ENCODE measurements around the gene PDE6B. TPM values are rescaled to one million over a fixed set of nuclear protein-coding genes. Genes with fewer than 3 reads are reported as not detected.

Gene PDE6B
- total RNA-seq, 1 experiment from 2014 or later: not detected

DNA sequence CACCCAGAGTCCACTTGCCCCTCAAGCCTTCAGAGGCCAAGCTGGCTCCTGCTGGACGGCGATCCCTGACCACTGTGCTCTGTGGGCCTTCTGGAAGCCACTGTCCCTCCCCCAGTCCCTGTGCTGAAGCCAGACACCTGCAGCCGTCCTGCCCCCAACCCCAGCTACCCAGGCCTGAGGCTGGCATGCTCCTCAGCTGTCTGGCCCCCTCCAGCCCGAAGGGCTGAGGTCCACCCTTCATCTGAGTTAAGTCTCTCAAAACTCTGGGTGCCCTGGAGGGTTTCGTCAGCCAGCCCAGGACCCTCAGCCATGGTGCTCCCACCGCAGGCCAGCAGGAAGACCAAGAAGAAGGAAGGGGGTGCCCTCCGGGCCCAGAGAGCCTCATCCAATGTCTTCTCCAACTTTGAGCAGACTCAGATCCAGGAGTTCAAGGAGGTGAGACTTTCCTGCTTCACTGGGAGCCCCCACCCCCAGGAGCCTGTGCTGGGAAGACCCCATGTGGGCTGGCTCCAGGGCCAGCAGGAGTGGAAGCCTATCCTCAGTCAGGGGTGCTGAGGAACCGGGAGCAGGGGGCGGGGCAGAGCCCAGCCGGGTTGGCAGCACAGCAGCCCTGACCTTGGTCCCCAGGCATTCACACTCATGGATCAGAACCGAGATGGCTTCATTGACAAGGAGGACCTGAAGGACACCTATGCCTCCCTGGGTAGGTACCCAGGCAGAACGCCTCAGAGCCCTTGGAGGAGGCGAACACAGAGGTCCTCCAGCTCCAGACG lies 53.1 kb downstream of the PDE6B start:
- Histone ChIP-seq H4K20me1 (ENCODE audit: insufficient read depth, low read depth, low read length) (peaks cover 7% of the 10 kb centered on the region; the same call in 1 of the 2 replicates), H3K4me2 (ENCODE audit: low read depth, low read length, poor library complexity, severe bottlenecking) (peak overlapping the region; percentile 98), H3K4me1 (ENCODE audit: low read length) (peaks cover 44% of the 10 kb centered on the region), H3K27ac (ENCODE audit: low read length) (peak overlapping the region; percentile 97), H3K9ac (ENCODE audit: low read length) (peak overlapping the region; percentile 55), H3K27me3 (ENCODE audit: low read length) (no peaks in the 10 kb centered on the region), H3K79me2 (ENCODE audit: low read length) (peaks cover 15% of the 10 kb centered on the region), H2AFZ (ENCODE audit: low read length) (no peak overlapping the region), H3K36me3 (ENCODE audit: insufficient read depth, low read length) (peaks cover under 1% of the 10 kb centered on the region), H3K9me2 (replicated peaks; ENCODE audit: insufficient read depth, low read length) (no peaks in the 10 kb centered on the region), H3K4me3 (ENCODE audit: low read length) (no peak overlapping the region; the same call in 1 of the 2 replicates), H3K9me3 (ENCODE audit: low read length) (no peaks in the 10 kb centered on the region)
- no peak for DNase-seq

- H4K20me1 ChIP-seq (ENCODE audit: insufficient read depth, low read depth, low read length): peaks cover 6% of the 10 kb centered on the region; the same call in 1 of the 2 replicates
- no peak overlapping the region for H3K27ac ChIP-seq (ENCODE audit: low read length)
- no peak overlapping the region for H3K9ac ChIP-seq (ENCODE audit: low read length)
- no peak overlapping the region for H2AFZ ChIP-seq (ENCODE audit: low read length)
- H3K27me3 ChIP-seq (ENCODE audit: low read length): no peaks in the 10 kb centered on the region
- H3K36me3 ChIP-seq (ENCODE audit: insufficient read depth, low read length): no peaks in the 10 kb centered on the region; the same call in 1 of the 2 replicates
- no peak overlapping the region for H3K4me2 ChIP-seq (ENCODE audit: low read depth, low read length, poor library complexity, severe bottlenecking)
- H3K4me1 ChIP-seq (ENCODE audit: low read length): peaks cover 44% of the 10 kb centered on the region
- no peak for DNase-seq
- peaks cover 12% of the 10 kb centered on the region for H3K79me2 ChIP-seq (ENCODE audit: low read length)
- no peaks in the 10 kb centered on the region for H3K9me2 ChIP-seq (replicated peaks; ENCODE audit: insufficient read depth, low read length)
- H3K9me3 ChIP-seq (ENCODE audit: low read length): no peaks in the 10 kb centered on the region
- H3K4me3 ChIP-seq (ENCODE audit: low read length): no peak overlapping the region
Measured at GRCh38 chr4:679104-679481, 53.7 kb downstream of the PDE6B start.

DNA sequence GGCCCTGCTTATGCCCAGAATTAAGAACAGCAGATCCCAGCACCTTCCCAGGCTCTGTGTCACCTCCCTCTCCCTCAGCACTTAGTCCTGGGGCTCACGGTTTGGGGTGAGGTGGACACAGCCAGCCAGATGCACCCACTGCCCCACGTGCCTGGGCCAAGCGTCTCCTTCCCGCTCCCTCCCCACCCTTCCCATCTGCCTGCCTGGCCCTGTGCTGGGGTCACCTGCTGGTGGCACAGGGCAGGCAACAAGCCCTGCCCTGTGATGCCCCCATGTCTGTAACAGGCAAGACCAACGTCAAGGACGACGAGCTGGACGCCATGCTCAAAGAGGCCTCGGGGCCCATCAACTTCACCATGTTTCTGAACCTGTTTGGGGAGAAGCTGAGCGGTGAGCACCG lies 54.3 kb downstream of the PDE6B start:
- H2AFZ ChIP-seq (ENCODE audit: low read length): no peak overlapping the region
- peaks cover 6% of the 10 kb centered on the region; the same call in 1 of the 2 replicates for H4K20me1 ChIP-seq (ENCODE audit: insufficient read depth, low read depth, low read length)
- peaks cover 44% of the 10 kb centered on the region for H3K4me1 ChIP-seq (ENCODE audit: low read length)
- no peak for DNase-seq
- no peaks in the 10 kb centered on the region; the same call in 1 of the 2 replicates for H3K36me3 ChIP-seq (ENCODE audit: insufficient read depth, low read length)
- no peak overlapping the region for H3K9ac ChIP-seq (ENCODE audit: low read length)
- H3K9me3 ChIP-seq (ENCODE audit: low read length): no peaks in the 10 kb centered on the region
- H3K79me2 ChIP-seq (ENCODE audit: low read length): peaks cover 10% of the 10 kb centered on the region
- H3K27ac ChIP-seq (ENCODE audit: low read length): no peak overlapping the region
- no peak overlapping the region for H3K4me2 ChIP-seq (ENCODE audit: low read depth, low read length, poor library complexity, severe bottlenecking)
- H3K4me3 ChIP-seq (ENCODE audit: low read length): no peak overlapping the region
- no peaks in the 10 kb centered on the region for H3K9me2 ChIP-seq (replicated peaks; ENCODE audit: insufficient read depth, low read length)
- H3K27me3 ChIP-seq (ENCODE audit: low read length): no peaks in the 10 kb centered on the region

GRCh38 chr4:680091-680490 lies 54.7 kb downstream of the PDE6B start:
- no peak overlapping the region for H3K9ac ChIP-seq (ENCODE audit: low read length)
- no peaks in the 10 kb centered on the region; the same call in 1 of the 2 replicates for H3K36me3 ChIP-seq (ENCODE audit: insufficient read depth, low read length)
- H3K4me2 ChIP-seq (ENCODE audit: low read depth, low read length, poor library complexity, severe bottlenecking): no peak overlapping the region
- H2AFZ ChIP-seq (ENCODE audit: low read length): no peak overlapping the region
- H4K20me1 ChIP-seq (ENCODE audit: insufficient read depth, low read depth, low read length): peaks cover 6% of the 10 kb centered on the region; the same call in 1 of the 2 replicates
- H3K79me2 ChIP-seq (ENCODE audit: low read length): peaks cover 5% of the 10 kb centered on the region
- peaks cover 42% of the 10 kb centered on the region for H3K4me1 ChIP-seq (ENCODE audit: low read length)
- no peak overlapping the region for H3K27ac ChIP-seq (ENCODE audit: low read length)
- no peak for DNase-seq
- no peak overlapping the region for H3K4me3 ChIP-seq (ENCODE audit: low read length)
- no peaks in the 10 kb centered on the region for H3K27me3 ChIP-seq (ENCODE audit: low read length)
- H3K9me3 ChIP-seq (ENCODE audit: low read length): no peaks in the 10 kb centered on the region
- no peaks in the 10 kb centered on the region for H3K9me2 ChIP-seq (replicated peaks; ENCODE audit: insufficient read depth, low read length)

GRCh38 chr4:680551-680927 lies 55.2 kb downstream of the PDE6B start:
- no peak for DNase-seq

GRCh38 chr4:680928-681645 lies 55.7 kb downstream of the PDE6B start:
- H3K79me2 ChIP-seq (ENCODE audit: low read length): no peaks in the 10 kb centered on the region
- H3K9me2 ChIP-seq (replicated peaks; ENCODE audit: insufficient read depth, low read length): no peaks in the 10 kb centered on the region
- no peaks in the 10 kb centered on the region for H3K36me3 ChIP-seq (ENCODE audit: insufficient read depth, low read length)
- no peak overlapping the region for H3K4me2 ChIP-seq (ENCODE audit: low read depth, low read length, poor library complexity, severe bottlenecking)
- no peak overlapping the region for H2AFZ ChIP-seq (ENCODE audit: low read length)
- H3K4me3 ChIP-seq (ENCODE audit: low read length): no peak overlapping the region
- H3K27ac ChIP-seq (ENCODE audit: low read length): no peak overlapping the region
- 0 out of 2 replicates have a peak overlapping the region, but pooled peaks have one; percentile 9 for H3K9ac ChIP-seq (ENCODE audit: low read length)
- no peaks in the 10 kb centered on the region for H3K9me3 ChIP-seq (ENCODE audit: low read length)
- no peaks in the 10 kb centered on the region for H3K27me3 ChIP-seq (ENCODE audit: low read length)
- H4K20me1 ChIP-seq (ENCODE audit: insufficient read depth, low read depth, low read length): peaks cover 6% of the 10 kb centered on the region; the same call in 1 of the 2 replicates
- peaks cover 32% of the 10 kb centered on the region for H3K4me1 ChIP-seq (ENCODE audit: low read length)
- DNase-seq: peak; percentile 54

More at GRCh38 chr4:680551-680927, 55.2 kb downstream of the PDE6B start:
- Histone ChIP-seq H2AFZ (ENCODE audit: low read length) (no peak overlapping the region), H3K27me3 (ENCODE audit: low read length) (no peaks in the 10 kb centered on the region), H3K79me2 (ENCODE audit: low read length) (peaks cover under 1% of the 10 kb centered on the region), H3K9me3 (ENCODE audit: low read length) (no peaks in the 10 kb centered on the region), H4K20me1 (ENCODE audit: insufficient read depth, low read depth, low read length) (peaks cover 6% of the 10 kb centered on the region; the same call in 1 of the 2 replicates), H3K9me2 (replicated peaks; ENCODE audit: insufficient read depth, low read length) (no peaks in the 10 kb centered on the region), H3K4me2 (ENCODE audit: low read depth, low read length, poor library complexity, severe bottlenecking) (no peak overlapping the region), H3K36me3 (ENCODE audit: insufficient read depth, low read length) (no peaks in the 10 kb centered on the region; the same call in 1 of the 2 replicates), H3K27ac (ENCODE audit: low read length) (no peak overlapping the region), H3K4me1 (ENCODE audit: low read length) (peaks cover 37% of the 10 kb centered on the region), H3K4me3 (ENCODE audit: low read length) (no peak overlapping the region), H3K9ac (ENCODE audit: low read length) (0 out of 2 replicates have a peak overlapping the region, but pooled peaks have one; percentile 9)

- peaks cover 24% of the 10 kb centered on the region for H3K4me1 ChIP-seq (ENCODE audit: low read length)
- no peak overlapping the region for H2AFZ ChIP-seq (ENCODE audit: low read length)
- no peaks in the 10 kb centered on the region for H3K79me2 ChIP-seq (ENCODE audit: low read length)
- no peak for DNase-seq
- H3K4me3 ChIP-seq (ENCODE audit: low read length): no peak overlapping the region
- H4K20me1 ChIP-seq (ENCODE audit: insufficient read depth, low read depth, low read length): peaks cover 6% of the 10 kb centered on the region; the same call in 1 of the 2 replicates
- no peaks in the 10 kb centered on the region for H3K9me3 ChIP-seq (ENCODE audit: low read length)
- no peaks in the 10 kb centered on the region for H3K36me3 ChIP-seq (ENCODE audit: insufficient read depth, low read length)
- H3K27ac ChIP-seq (ENCODE audit: low read length): no peak overlapping the region
- H3K9ac ChIP-seq (ENCODE audit: low read length): no peak overlapping the region
- H3K9me2 ChIP-seq (replicated peaks; ENCODE audit: insufficient read depth, low read length): no peaks in the 10 kb centered on the region
- H3K4me2 ChIP-seq (ENCODE audit: low read depth, low read length, poor library complexity, severe bottlenecking): no peak overlapping the region
- H3K27me3 ChIP-seq (ENCODE audit: low read length): no peaks in the 10 kb centered on the region
Measured at GRCh38 chr4:681736-682451, 56.5 kb downstream of the PDE6B start.

All from Karpas-422 (cell line).